RWPE2 (cell line): ENCODE results near the gene ASIC3.
"Not testable (repeated sequence)": the region's sequence is repeated elsewhere in the genome, so short reads cannot be mapped to it uniquely, and the experiment has no call there.

Source experiments
- ATAC-seq: fragments of 200-7000 bp; cut with Tn5 transposase; 3 replicates; pipeline ENCODE4 v1.9.1; 2021; ENCODE audit warnings: low read depth
- DNase-seq: peaks from one replicate; pipeline ENCODE4 v3.0.0-alpha.2; 2020; ENCODE audit warnings: low spot score
- H3K27ac ChIP-seq: fragments of 450-650 bp; 2 replicates; pipeline ENCODE4 v1.5.1; 2017; ENCODE audit warnings: mild to moderate bottlenecking; ENCODE audit not compliant: poor library complexity, severe bottlenecking
- H3K27me3 ChIP-seq: fragments of 250-450 bp; sonication (Bioruptor Pico); 2 replicates; pipeline ENCODE4 v1.5.1; 2021; ENCODE audit warnings: mild to moderate bottlenecking, moderate library complexity; ENCODE audit not compliant: insufficient read depth, poor library complexity, severe bottlenecking
- H3K36me3 ChIP-seq: fragments of 250-450 bp; sonication (Bioruptor Pico); 2 replicates; pipeline ENCODE4 v1.5.1; 2020; ENCODE audit warnings: low read depth, mild to moderate bottlenecking, moderate library complexity
- H3K4me1 ChIP-seq: fragments of 250-450 bp; sonication (Bioruptor Pico); 2 replicates; pipeline ENCODE4 v1.5.1; 2021; ENCODE audit warnings: mild to moderate bottlenecking, moderate library complexity; ENCODE audit not compliant: insufficient read depth, poor library complexity, severe bottlenecking
- H3K4me3 ChIP-seq: fragments of 250-450 bp; sonication (Bioruptor Pico); 2 replicates; pipeline ENCODE4 v1.5.1; 2021; ENCODE audit warnings: mild to moderate bottlenecking, moderate library complexity; ENCODE audit not compliant: severe bottlenecking
- H3K9me3 ChIP-seq: fragments of 250-450 bp; sonication (Bioruptor Pico); 2 replicates; pipeline ENCODE4 v1.5.1; 2021; ENCODE audit warnings: mild to moderate bottlenecking, moderate library complexity; ENCODE audit not compliant: severe bottlenecking
- CTCF ChIP-seq: fragments of 450-650 bp; IDR thresholded peaks from one replicate; pipeline ENCODE4 v1.5.1; 2017; ENCODE audit warnings: mild to moderate bottlenecking, moderate library complexity; ENCODE audit not compliant: poor library complexity, severe bottlenecking

ASIC3 gene

GRCh38 chr7:151038951-151039849 is 9.1 kb upstream of the ASIC3 start:
- peak overlapping the region; percentile 80 for H3K27ac ChIP-seq
- no peak for TF ChIP-seq CTCF
- H3K4me1 ChIP-seq, result peaks cover 14% of the 10 kb centered on the region
- no peaks in the 10 kb centered on the region for H3K36me3 ChIP-seq
- H3K4me3 ChIP-seq, result no peak overlapping the region
- no peaks in the 10 kb centered on the region for H3K9me3 ChIP-seq
- H3K27me3 ChIP-seq, result no peaks in the 10 kb centered on the region
- peak; percentile 79 for ATAC-seq
- peak; percentile 89 for DNase-seq

- Histone ChIP-seq H3K36me3 (no peaks in the 10 kb centered on the region), H3K27ac (peak overlapping the region; percentile 80)
- no peak for TF ChIP-seq CTCF
These were observed 8.3 kb upstream of the ASIC3 start for GRCh38 chr7:151039850-151040548.

GRCh38 chr7:151040616-151041375 is 7.5 kb upstream of the ASIC3 start:
- Histone ChIP-seq H3K4me1 (peaks cover 14% of the 10 kb centered on the region), H3K9me3 (no peaks in the 10 kb centered on the region), H3K4me3 (no peak overlapping the region), H3K36me3 (no peaks in the 10 kb centered on the region), H3K27me3 (no peaks in the 10 kb centered on the region), H3K27ac (no peak overlapping the region)
- ATAC-seq (no peak), DNase-seq (no peak)
- no peak for TF ChIP-seq CTCF

More at GRCh38 chr7:151039850-151040548, 8.3 kb upstream of the ASIC3 start:
- Histone ChIP-seq H3K4me3 (no peak overlapping the region), H3K9me3 (no peaks in the 10 kb centered on the region), H3K27me3 (no peaks in the 10 kb centered on the region), H3K4me1 (peaks cover 14% of the 10 kb centered on the region)
- ATAC-seq (no peak), DNase-seq (no peak)

GRCh38 chr7:151043449-151043848 is 4.9 kb upstream of the ASIC3 start:
- peaks cover 14% of the 10 kb centered on the region for H3K4me1 ChIP-seq
- not testable (repeated sequence) for H3K27ac ChIP-seq, DNase-seq, H3K27me3 ChIP-seq, H3K9me3 ChIP-seq, ATAC-seq, H3K36me3 ChIP-seq, H3K4me3 ChIP-seq

DNA sequence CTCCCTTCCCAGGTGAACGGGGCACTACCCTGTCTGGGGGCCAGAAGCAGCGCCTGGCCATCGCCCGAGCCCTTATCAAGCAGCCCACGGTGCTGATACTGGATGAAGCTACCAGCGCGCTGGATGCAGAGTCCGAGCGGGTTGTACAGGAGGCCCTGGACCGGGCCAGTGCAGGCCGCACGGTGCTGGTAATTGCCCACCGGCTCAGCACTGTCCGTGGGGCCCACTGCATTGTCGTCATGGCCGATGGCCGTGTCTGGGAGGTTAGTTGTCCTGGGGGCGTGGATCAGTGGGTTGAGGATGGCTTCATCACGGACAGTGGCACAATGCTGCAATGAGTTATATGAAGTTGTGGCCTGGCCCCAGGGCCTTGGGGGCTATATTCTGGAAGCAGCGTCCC is 4.4 kb upstream of the ASIC3 start:
- no peak for ATAC-seq
- H3K9me3 ChIP-seq, result no peaks in the 10 kb centered on the region
- H3K4me1 ChIP-seq, result peaks cover 9% of the 10 kb centered on the region
- H3K27me3 ChIP-seq, result no peaks in the 10 kb centered on the region
- no peak for TF ChIP-seq CTCF
- DNase-seq, result no peak
- no peaks in the 10 kb centered on the region for H3K36me3 ChIP-seq
- H3K4me3 ChIP-seq, result no peak overlapping the region
- H3K27ac ChIP-seq, result no peak overlapping the region
